Stomach (tissue), 9 donors: ENCODE data around the gene MSANTD2. TPM values are rescaled to one million over a fixed set of nuclear protein-coding genes. Genes with fewer than 3 reads are reported as not detected.

Source experiments
- DNase-seq, 2 donors: peaks; one replicate each; pipeline versions ENCODE4 v3.0.0 to v3.0.0-alpha.2; 2013 to 2019
- H3K27ac ChIP-seq, 5 donors: fragments of 200-600 bp in 4 of 5; sonication (generic) in 4 of 5; one replicate each; pipeline ENCODE4 v1.5.1; 2013 to 2019; ENCODE audit warnings: mild to moderate bottlenecking in 1 of 5, moderate library complexity in 1 of 5
- H3K27me3 ChIP-seq, 3 donors: fragments of 200-600 bp; sonication (generic); one replicate each; pipeline ENCODE4 v1.5.1; 2017 to 2019; ENCODE audit warnings: mixed run types in 1 of 3
- H3K36me3 ChIP-seq, 4 donors: fragments of 200-600 bp; sonication (generic); 1 replicate in 3 of 4; 2 replicates in 1 of 4; pipeline ENCODE4 v1.5.1; 2016 to 2019
- H3K4me1 ChIP-seq, 4 donors: fragments of 200-600 bp; sonication (generic); one replicate each; pipeline ENCODE4 v1.5.1; 2016 to 2019
- H3K4me3 ChIP-seq, 4 donors: fragments of 200-600 bp; sonication (generic) in 3 of 4; one replicate each; pipeline ENCODE4 v1.5.1; 2016 to 2019; ENCODE audit warnings: mild to moderate bottlenecking in 1 of 4
- H3K9me3 ChIP-seq, 4 donors: fragments of 200-600 bp; sonication (generic); one replicate each; pipeline ENCODE4 v1.5.1; 2016 to 2019
- EP300 ChIP-seq: sonication (generic); formaldehyde crosslinking; IDR thresholded peaks from one replicate; pipeline ENCODE4 v1.6.1; 2017; ENCODE audit warnings: antibody characterized with exemption
- POLR2A ChIP-seq, 4 donors: fragments of 450-650 bp; IDR thresholded peaks; one replicate each; pipeline ENCODE4 v1.6.1; 2016; ENCODE audit warnings: antibody characterized with exemption in 4 of 4, control low read depth in 2 of 4, mild to moderate bottlenecking in 1 of 4, moderate library complexity in 1 of 4
- POLR2AphosphoS5 ChIP-seq, 3 donors: sonication (generic); formaldehyde crosslinking; IDR thresholded peaks; one replicate each; pipeline ENCODE4 v1.6.1; 2016; ENCODE audit warnings: antibody characterized with exemption in 3 of 3
- WGBS, 5 donors: extraction: QIAGEN DNeasy Blood & Tissue Kit in 3 of 5; methylation state at CpG; one replicate each; pipeline versions ENCODE4 v1.1.5 to v1.1.7; 2013 to 2018; 5-methylcytosine and 5-hydroxymethylcytosine counted together
- intact Hi-C: fragments of 100-400 bp; cut with DNase I; formaldehyde crosslinking; loops from one replicate; pipeline ENCODE4 v1.15.1; 2023; ENCODE audit warnings: low total_unique reads
- polyA plus RNA-seq, 3 donors: library from polyadenylated mRNA; stranded (reverse); fragments of 200-250 nt; gene quantifications; one replicate each; pipeline ENCODE4 v1.2.3, GENCODE V29; 2013
- total RNA-seq, 5 donors: library from RNA; depleted of rRNA; stranded (reverse); fragments of >200 nt; gene quantifications; one replicate each; pipeline versions ENCODE4 v1.1.0 to v1.2.3, GENCODE V29; 2014 to 2016
- TF ChIP-seq, protein P1 (sequence below), 7 experiments: fragments of 450-650 bp in 4 of 7; fragments of 200-600 bp in 3 of 7; sonication (generic) in 3 of 7; IDR thresholded peaks; one replicate each; pipeline ENCODE4 v1.5.1; 2016 to 2019; ENCODE audit warnings: antibody characterized with exemption in 7 of 7, control low read depth in 2 of 7, mild to moderate bottlenecking in 1 of 7
- donor health status: healthy with polysubstance abuse.
- donor health status: Bipolar disorder and iron deficiency.
- donor health status: healthy.

Gene MSANTD2
- total and polyA plus RNA-seq, 8 donors: 2.8 to 40.2 (median 8.3) TPM

DNA sequence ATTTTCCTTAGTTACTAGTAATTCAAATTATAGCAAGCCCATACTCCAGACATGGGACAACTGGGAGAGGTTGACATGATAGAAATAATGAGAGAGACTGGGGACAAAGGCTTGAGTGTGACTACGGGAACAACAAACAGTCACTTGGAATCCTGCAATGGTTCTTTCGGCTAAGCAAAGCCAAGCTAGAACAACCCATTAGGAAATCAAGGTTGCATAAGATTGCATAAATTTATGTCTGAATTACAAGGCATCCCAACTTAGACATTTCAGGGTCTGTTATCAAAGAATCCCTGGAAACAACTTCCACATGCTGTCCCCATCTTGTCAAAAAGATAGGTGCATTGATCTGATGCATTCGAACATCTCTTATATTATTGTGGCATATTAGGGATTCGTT lies 70.6 kb downstream of the MSANTD2 start:
- Histone ChIP-seq H3K4me3 (no peak overlapping the region), H3K27ac (no peak overlapping the region), H3K9me3 (no peaks in the 10 kb centered on the region), H3K27me3 (peaks cover 0 to 30% (median 0%) of the 10 kb centered on the region in 3 donors), H3K4me1 (peaks cover 6 to 14% (median 11%) of the 10 kb centered on the region in 4 donors), H3K36me3 (no peaks in the 10 kb centered on the region)
- intact Hi-C loops: no loop called here
- DNase-seq: no peak
- WGBS, 5 donors: 86 to 93% (median 89%) methylated on average over 4 of the region's 4 CpGs
- TF ChIP-seq POLR2A (IDR thresholded peaks at IDR 0.05): no peak
- TF ChIP-seq EP300: no peak
- TF ChIP-seq POLR2AphosphoS5 (IDR thresholded peaks at IDR 0.05): no peak
- TF ChIP-seq, protein P1, sequence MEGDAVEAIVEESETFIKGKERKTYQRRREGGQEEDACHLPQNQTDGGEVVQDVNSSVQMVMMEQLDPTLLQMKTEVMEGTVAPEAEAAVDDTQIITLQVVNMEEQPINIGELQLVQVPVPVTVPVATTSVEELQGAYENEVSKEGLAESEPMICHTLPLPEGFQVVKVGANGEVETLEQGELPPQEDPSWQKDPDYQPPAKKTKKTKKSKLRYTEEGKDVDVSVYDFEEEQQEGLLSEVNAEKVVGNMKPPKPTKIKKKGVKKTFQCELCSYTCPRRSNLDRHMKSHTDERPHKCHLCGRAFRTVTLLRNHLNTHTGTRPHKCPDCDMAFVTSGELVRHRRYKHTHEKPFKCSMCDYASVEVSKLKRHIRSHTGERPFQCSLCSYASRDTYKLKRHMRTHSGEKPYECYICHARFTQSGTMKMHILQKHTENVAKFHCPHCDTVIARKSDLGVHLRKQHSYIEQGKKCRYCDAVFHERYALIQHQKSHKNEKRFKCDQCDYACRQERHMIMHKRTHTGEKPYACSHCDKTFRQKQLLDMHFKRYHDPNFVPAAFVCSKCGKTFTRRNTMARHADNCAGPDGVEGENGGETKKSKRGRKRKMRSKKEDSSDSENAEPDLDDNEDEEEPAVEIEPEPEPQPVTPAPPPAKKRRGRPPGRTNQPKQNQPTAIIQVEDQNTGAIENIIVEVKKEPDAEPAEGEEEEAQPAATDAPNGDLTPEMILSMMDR (IDR thresholded peaks at IDR 0.05): no peak

DNA sequence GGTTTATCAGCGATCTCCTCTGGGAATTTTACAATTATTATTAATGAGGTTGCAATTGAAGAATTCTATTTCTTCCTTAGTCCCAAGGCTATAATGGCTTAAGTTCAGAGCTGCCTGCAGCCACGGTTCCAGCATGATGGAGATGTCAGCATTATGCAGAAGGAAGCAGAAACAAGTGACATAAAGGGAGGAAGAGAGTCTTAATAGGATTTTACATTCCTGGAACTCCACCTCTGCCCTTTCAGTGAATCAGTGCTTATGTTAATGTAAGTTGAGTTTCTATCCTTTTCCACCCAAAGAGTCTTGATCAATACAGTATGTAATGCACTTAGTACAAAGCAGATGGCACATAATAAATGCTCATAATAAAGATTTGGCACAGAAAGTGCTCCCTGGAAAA lies 72.1 kb downstream of the MSANTD2 start:
- H3K27ac ChIP-seq: no peak overlapping the region
- DNase-seq: no peak
- peaks cover 6 to 15% (median 11%) of the 10 kb centered on the region in 4 donors for H3K4me1 ChIP-seq
- TF ChIP-seq, protein P1 (IDR thresholded peaks at IDR 0.05): no peak
- TF ChIP-seq POLR2A (IDR thresholded peaks at IDR 0.05): no peak
- no peak for TF ChIP-seq POLR2AphosphoS5 (IDR thresholded peaks at IDR 0.05)
- TF ChIP-seq EP300: no peak
- WGBS, 5 donors: 78 to 87% (median 81%) methylated on average over 2 of the region's 2 CpGs
- intact Hi-C loops: no loop called here
- H3K4me3 ChIP-seq: no peak overlapping the region
- H3K9me3 ChIP-seq: no peaks in the 10 kb centered on the region
- no peaks in the 10 kb centered on the region for H3K36me3 ChIP-seq
- peaks cover 0 to 42% (median 0%) of the 10 kb centered on the region in 3 donors for H3K27me3 ChIP-seq

DNA sequence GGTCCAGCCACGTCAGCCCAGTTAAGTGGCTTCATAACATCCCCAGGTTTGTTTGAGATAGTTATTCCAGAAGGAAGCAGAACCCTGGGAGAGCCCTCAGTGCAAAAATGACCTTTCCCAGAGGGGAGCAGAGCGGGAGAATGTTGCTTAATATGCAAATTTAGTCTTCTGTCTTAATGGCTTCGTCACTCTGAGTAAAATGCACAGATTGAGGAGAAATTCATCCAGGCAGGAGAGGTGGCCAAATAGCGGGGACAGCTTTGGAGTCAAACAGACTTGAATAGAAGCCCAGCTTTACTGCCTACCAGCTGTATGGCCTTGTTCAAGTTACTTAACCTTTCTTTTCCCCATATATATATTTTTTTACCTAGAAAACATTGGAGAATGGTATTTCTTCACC lies 72.7 kb downstream of the MSANTD2 start:
- intact Hi-C loops: no loop called here
- H3K27me3 ChIP-seq: peaks cover 0 to 46% (median 0%) of the 10 kb centered on the region in 3 donors
- no peak for DNase-seq
- H3K36me3 ChIP-seq: no peaks in the 10 kb centered on the region
- H3K4me1 ChIP-seq: peaks cover 6 to 15% (median 11%) of the 10 kb centered on the region in 4 donors
- H3K27ac ChIP-seq: no peak overlapping the region
- no peaks in the 10 kb centered on the region for H3K9me3 ChIP-seq
- 81 to 91% (median 83%) methylated on average over 4 of the region's 4 CpGs for WGBS, 5 donors
- TF ChIP-seq, protein P1 (IDR thresholded peaks at IDR 0.05): no peak
- TF ChIP-seq POLR2A (IDR thresholded peaks at IDR 0.05) (no peak), POLR2AphosphoS5 (IDR thresholded peaks at IDR 0.05) (no peak), EP300 (no peak)
- no peak overlapping the region for H3K4me3 ChIP-seq

DNA sequence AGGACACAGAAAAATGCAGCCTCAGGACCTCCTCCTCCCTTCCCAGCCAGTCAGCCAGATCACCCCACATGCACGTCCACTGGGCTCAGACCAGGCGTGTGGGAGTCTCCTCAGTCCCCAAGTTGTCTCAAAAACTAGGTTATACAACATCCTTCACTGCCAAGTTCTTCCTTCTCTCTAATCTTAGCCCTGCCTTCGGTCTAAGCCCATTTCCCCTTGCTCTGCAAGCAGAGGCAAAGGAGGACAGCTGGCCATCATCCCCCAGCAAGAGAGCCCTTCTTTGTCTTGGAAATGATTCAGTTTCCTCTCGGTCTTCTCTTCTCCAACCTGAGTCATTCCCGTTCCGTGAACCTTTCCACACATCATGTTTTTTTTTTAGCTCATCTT lies 74.5 kb downstream of the MSANTD2 start:
- WGBS, 5 donors: 44 to 66% (median 57%) methylated on average over 6 of the region's 6 CpGs
- H3K27me3 ChIP-seq: peaks cover 0 to 62% (median 3%) of the 10 kb centered on the region in 3 donors
- peaks cover 6 to 15% (median 11%) of the 10 kb centered on the region in 4 donors for H3K4me1 ChIP-seq
- H3K9me3 ChIP-seq: no peaks in the 10 kb centered on the region
- TF ChIP-seq POLR2A (IDR thresholded peaks at IDR 0.05): no peak
- no peak for TF ChIP-seq POLR2AphosphoS5 (IDR thresholded peaks at IDR 0.05)
- TF ChIP-seq EP300: no peak
- TF ChIP-seq, protein P1 (IDR thresholded peaks at IDR 0.05): no peak
- H3K27ac ChIP-seq: no peak overlapping the region
- H3K4me3 ChIP-seq: no peak overlapping the region
- no peaks in the 10 kb centered on the region for H3K36me3 ChIP-seq
- DNase-seq: no peak
- intact Hi-C loops: no loop called here
